ENCODE results near the gene DNAJC16.

The DNAJC16 gene

DNA sequence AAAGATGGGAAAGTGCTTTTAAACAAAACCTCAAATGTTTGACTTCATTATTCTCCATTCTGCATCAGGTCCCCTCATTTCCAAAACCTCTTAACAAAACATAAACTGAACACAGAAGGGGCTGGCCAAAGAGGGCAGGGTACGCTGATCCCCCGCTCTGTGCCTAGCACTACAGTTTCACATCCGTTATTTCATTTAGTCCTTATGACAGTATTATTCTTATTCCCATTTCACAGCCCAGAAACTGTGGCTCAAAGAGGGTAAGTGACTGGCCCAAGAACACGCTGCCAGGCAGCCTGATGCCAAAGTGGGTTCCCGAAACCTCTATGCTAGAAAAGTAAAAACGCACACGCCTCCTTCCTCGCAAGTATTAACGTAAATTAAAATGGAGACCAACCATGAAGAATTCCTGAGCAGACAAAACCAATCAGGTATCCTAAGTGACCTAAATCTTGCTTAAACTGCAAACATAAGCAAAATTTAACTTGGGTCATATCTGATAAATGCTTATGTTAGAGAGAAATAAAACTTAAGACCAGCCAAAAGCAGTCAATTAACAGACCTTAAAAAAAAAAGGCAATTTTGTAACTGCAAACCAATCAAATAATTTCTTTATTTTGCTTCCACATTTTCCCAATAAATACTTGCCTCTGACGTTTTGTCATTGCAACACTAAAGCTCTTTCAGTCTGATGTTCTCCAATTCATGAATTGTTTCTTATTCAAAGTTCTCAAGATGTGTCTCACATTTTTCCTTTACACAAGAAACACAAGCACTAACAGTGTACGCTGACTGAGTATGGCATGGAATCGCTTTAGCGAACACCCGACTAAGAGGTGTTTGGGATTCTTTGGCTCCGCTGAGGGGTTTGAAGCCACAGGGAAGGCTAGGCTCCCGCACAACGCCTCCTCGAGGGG, 3.3 kb upstream of the DNAJC16 start:
- TF ChIP-seq, protein P1, sequence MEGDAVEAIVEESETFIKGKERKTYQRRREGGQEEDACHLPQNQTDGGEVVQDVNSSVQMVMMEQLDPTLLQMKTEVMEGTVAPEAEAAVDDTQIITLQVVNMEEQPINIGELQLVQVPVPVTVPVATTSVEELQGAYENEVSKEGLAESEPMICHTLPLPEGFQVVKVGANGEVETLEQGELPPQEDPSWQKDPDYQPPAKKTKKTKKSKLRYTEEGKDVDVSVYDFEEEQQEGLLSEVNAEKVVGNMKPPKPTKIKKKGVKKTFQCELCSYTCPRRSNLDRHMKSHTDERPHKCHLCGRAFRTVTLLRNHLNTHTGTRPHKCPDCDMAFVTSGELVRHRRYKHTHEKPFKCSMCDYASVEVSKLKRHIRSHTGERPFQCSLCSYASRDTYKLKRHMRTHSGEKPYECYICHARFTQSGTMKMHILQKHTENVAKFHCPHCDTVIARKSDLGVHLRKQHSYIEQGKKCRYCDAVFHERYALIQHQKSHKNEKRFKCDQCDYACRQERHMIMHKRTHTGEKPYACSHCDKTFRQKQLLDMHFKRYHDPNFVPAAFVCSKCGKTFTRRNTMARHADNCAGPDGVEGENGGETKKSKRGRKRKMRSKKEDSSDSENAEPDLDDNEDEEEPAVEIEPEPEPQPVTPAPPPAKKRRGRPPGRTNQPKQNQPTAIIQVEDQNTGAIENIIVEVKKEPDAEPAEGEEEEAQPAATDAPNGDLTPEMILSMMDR (IDR thresholded peaks at IDR 0.05), result no peak
- Mint-ChIP-seq H3K4me3 (peak overlapping the region; percentile 92), H3K9me3 (no peaks in the 10 kb centered on the region), H3K27ac (peak overlapping the region; percentile 79), H3K4me1 (peaks cover 67% of the 10 kb centered on the region), H3K36me3 (ENCODE audit: low read depth) (peaks cover 9% of the 10 kb centered on the region), H3K27me3 (ENCODE audit: low read depth, poor library complexity) (peaks cover 5% of the 10 kb centered on the region)
- DNase-seq, result no peak

DNA sequence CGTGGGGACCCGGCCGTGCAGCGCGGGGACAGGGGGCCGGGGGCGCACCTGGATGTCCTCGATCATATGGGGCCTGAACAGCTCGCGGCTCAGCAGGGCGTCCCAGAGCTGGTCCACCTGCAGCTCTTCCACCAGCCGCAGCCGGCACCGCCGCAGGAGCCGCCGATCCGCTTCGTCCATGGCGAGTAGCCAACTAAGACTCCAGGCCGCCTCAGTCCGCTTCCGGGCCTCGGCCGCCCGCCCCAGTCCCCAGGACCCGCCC, 2.7 kb upstream of the DNAJC16 start, which contains the start of gene CASP9:
Gene CASP9 (minus strand): TSS at position 195 of the 262 bp plus-strand sequence. CDS start 15 bp downstream, at position 180.
- no peak for DNase-seq
- H3K27me3 Mint-ChIP-seq (ENCODE audit: low read depth, poor library complexity), result peaks cover 5% of the 10 kb centered on the region
- H3K4me3 Mint-ChIP-seq, result peak within 1 kb of the TSS; percentile 92
- H3K4me1 Mint-ChIP-seq, result peaks cover 69% of the 10 kb centered on the region
- H3K36me3 Mint-ChIP-seq (ENCODE audit: low read depth), result peaks cover 9% of the 10 kb centered on the region
- H3K27ac Mint-ChIP-seq, result peak within 1 kb of the TSS; percentile 100
- no peaks in the 10 kb centered on the region for H3K9me3 Mint-ChIP-seq
- TF ChIP-seq, protein P1 (IDR thresholded peaks at IDR 0.05), result no peak

DNA sequence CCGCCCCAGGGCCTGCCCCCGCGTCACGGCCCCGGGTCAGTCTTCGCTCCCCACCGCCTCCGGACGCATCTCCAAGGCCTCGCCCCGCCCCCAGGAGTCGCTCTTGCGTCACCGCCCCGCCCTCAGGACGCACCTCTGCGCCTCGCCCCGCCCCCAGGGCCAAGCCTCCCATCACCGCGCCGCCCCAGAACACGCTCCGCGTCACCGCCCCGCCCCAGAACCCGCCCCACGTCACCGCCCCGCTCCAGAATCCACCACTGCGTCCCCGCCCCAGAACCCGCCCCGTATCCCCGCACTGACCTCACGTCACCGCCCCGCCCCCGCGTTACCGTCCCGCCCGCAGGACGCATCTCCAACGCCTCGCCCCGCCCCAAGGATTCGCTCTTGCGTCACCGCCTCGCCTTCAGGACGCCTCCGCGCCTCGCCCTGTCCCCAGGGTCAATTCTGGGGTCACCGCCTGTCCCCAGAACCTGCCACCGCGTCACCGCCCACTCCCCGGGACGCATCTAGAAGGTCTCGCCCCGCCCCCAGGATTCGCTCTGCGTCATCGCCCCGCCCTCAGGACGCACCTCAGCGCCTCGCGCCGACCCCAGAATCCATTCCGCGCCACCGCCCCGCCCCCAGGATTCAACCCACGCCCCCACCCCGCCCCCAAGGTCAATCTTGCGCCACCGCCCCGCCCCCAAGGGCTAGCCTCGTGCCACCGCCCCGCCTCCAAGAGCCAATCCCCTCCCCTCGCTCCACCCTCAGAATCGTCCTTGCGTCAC, 2.2 kb upstream of the DNAJC16 start:
- Mint-ChIP-seq H3K27ac (peak overlapping the region; percentile 100), H3K27me3 (ENCODE audit: low read depth, poor library complexity) (peaks cover 5% of the 10 kb centered on the region), H3K4me1 (peaks cover 69% of the 10 kb centered on the region), H3K4me3 (peak overlapping the region; percentile 92), H3K9me3 (no peaks in the 10 kb centered on the region), H3K36me3 (ENCODE audit: low read depth) (peaks cover 6% of the 10 kb centered on the region)
- TF ChIP-seq, protein P1 (IDR thresholded peaks at IDR 0.05), result no peak
- peak; percentile 100 for DNase-seq

DNA sequence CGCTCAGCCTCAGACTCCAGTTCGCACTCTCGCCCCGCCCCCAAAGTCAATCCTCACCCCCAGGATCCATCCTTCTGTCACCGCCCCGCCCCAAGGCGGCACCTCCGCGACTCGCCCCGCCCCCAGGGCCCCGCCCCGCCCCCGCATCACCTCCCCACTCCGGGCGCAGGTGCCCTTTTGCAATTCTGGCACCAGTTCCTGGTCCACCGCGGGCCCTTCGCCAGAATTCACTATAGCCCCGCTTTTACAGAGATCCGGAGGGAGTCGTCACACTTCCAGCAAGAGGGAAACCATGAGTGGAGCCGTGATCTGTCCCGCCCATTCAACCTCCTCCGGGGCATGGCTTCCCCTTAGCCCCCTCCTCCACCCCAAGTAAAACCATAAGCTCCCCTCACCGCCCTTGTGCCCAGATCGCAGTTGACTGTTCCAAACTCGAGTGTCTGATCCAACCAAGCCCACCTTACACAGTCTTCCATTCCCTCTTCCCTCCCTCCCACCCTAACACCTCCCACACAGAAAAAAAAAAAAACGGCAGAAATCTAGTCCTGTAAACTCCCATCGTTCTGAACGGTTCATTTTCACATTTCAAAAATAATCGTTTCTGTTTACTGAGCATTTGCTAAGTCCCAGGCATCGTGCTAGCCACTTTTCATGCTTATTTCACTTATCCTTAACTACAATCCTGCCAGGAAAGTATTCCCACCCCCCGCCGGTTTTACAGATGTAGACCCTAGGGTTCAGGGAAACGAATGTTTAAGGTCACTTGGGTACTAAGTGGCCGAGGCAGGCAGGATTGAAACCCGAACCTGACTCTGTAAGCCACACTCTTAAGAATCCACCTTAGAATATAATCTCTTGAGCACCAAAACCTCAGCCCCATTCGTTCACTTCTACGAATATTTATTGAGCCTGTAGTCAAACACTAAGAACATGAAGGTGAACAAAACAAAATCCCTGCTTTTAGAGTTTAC, 1.3 kb upstream of the DNAJC16 start:
- DNase-seq, result peak; percentile 26
- Mint-ChIP-seq H3K27me3 (ENCODE audit: low read depth, poor library complexity) (peaks cover 5% of the 10 kb centered on the region), H3K9me3 (no peaks in the 10 kb centered on the region), H3K27ac (peak overlapping the region; percentile 100), H3K4me3 (peak overlapping the region; percentile 92), H3K4me1 (peaks cover 67% of the 10 kb centered on the region), H3K36me3 (ENCODE audit: low read depth) (peaks cover 7% of the 10 kb centered on the region)
- TF ChIP-seq, protein P1 (IDR thresholded peaks at IDR 0.05), result no peak

GRCh38 chr1:15526021-15526489, 593 bp upstream of the DNAJC16 start:
- H3K4me1 Mint-ChIP-seq, result peaks cover 66% of the 10 kb centered on the region
- peaks cover 5% of the 10 kb centered on the region for H3K27me3 Mint-ChIP-seq (ENCODE audit: low read depth, poor library complexity)
- TF ChIP-seq, protein P1 (IDR thresholded peaks at IDR 0.05), result no peak
- H3K36me3 Mint-ChIP-seq (ENCODE audit: low read depth), result peaks cover 15% of the 10 kb centered on the region
- H3K4me3 Mint-ChIP-seq, result peak overlapping the region; percentile 92
- DNase-seq, result peak; percentile 18
- H3K27ac Mint-ChIP-seq, result peak overlapping the region; percentile 100
- H3K9me3 Mint-ChIP-seq, result no peaks in the 10 kb centered on the region
